KMS-11 (cell line): ENCODE data around the gene BAIAP2.

Source experiments
- H2AFZ ChIP-seq: fragments of 200-600 bp; sonication (generic); 2 replicates; pipeline ENCODE4 v1.6.1; 2016; ENCODE audit warnings: antibody characterized with exemption, mixed run types, low read depth
- H3K27ac ChIP-seq: fragments of 200-600 bp; sonication (generic); 2 replicates; pipeline ENCODE4 v1.6.1; 2016; ENCODE audit warnings: mild to moderate bottlenecking, mixed run types
- H3K27me3 ChIP-seq: fragments of 200-600 bp; sonication (generic); 2 replicates; pipeline ENCODE4 v1.6.1; 2017; ENCODE audit warnings: mild to moderate bottlenecking, low read depth, mixed run types, moderate library complexity; ENCODE audit not compliant: insufficient read depth
- H3K36me3 ChIP-seq: fragments of 200-600 bp; sonication (generic); 2 replicates; pipeline ENCODE4 v1.6.1; 2017; ENCODE audit warnings: mild to moderate bottlenecking, mixed run types; ENCODE audit not compliant: insufficient read depth
- H3K4me1 ChIP-seq: fragments of 200-600 bp; sonication (generic); 2 replicates; pipeline ENCODE4 v1.6.1; 2016; ENCODE audit warnings: mild to moderate bottlenecking, low read depth, mixed run types; ENCODE audit not compliant: poor library complexity, severe bottlenecking
- H3K4me2 ChIP-seq: fragments of 200-600 bp; sonication (generic); 2 replicates; pipeline ENCODE4 v1.7.0; 2016; ENCODE audit warnings: mild to moderate bottlenecking, mixed run types
- H3K4me3 ChIP-seq: fragments of 200-600 bp; sonication (generic); IDR thresholded peaks from 2 replicates; pipeline ENCODE4 v1.6.1; 2017; ENCODE audit warnings: low read depth, low read length, mixed read lengths; ENCODE audit not compliant: insufficient read depth
- H3K79me2 ChIP-seq: fragments of 200-600 bp; sonication (generic); 2 replicates; pipeline ENCODE4 v1.6.1; 2016; ENCODE audit warnings: low read depth, mixed run types; ENCODE audit not compliant: insufficient read depth
- H3K9ac ChIP-seq: fragments of 200-600 bp; sonication (generic); 2 replicates; pipeline ENCODE4 v1.6.1; 2016; ENCODE audit warnings: mild to moderate bottlenecking, mixed run types
- H4K20me1 ChIP-seq: fragments of 200-600 bp; sonication (generic); 2 replicates; pipeline ENCODE4 v1.6.1; 2016; ENCODE audit warnings: mild to moderate bottlenecking, mixed run types; ENCODE audit not compliant: insufficient read depth
- TF ChIP-seq, protein P1 (sequence below): fragments of 200-600 bp; sonication (generic); conservative IDR thresholded peaks from 2 replicates; pipeline ENCODE4 v1.6.1; 2017; ENCODE audit warnings: low read depth, mild to moderate bottlenecking, antibody characterized with exemption, low read length, moderate library complexity, mixed read lengths

Gene BAIAP2

DNA sequence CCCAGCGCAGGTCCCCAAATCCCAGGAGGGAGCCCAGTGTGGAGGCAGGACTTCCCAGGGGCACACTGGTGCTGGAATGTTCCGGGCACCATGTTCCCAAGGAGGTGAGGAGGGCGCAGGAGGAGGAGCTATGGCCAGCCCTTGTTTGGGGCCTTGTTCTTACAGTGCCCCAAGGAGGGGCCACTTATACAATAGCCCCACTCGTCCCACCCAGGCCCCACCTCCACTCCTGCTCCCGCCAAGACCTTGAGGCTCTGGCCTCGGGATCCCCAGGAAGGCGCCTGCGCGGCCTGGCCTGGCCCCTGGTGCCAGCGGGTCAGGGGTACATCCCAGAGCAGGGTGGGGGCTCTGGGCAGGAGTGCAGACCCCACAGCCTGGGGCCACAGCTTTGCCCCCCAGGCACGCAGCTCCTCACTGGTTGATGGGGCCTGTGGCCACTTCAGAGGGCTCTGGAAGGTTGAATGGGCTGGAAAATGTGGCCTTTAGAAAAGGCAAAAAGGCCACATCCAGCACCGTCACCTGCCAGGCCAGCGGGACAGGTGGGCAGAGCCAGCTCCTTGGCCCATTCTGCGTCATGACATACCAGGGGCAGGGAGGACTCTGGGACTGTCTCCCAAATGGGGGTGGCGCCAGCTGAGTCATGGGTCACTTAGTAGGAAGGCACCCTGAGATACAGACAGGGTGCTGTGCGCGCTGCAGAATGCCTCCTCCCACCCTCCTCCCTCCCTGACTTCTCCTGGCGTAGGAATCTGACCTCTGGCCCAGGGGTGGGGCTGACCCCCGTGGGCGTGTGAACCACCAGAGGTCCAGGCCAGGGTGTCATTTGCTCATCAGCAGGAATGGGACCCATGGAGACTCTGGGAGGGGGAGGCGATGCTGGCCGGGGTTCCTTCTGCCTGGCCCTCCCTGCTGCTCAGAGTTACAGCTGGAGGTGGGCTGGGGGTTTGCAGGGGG lies 98.1 kb downstream of the BAIAP2 start:
- Histone ChIP-seq H2AFZ (no peak overlapping the region), H3K27me3 (peaks cover 90% of the 10 kb centered on the region), H3K9ac (no peak overlapping the region), H3K27ac (no peak overlapping the region), H4K20me1 (no peaks in the 10 kb centered on the region), H3K4me3 (no peak overlapping the region), H3K4me1 (no peaks in the 10 kb centered on the region), H3K79me2 (no peaks in the 10 kb centered on the region), H3K36me3 (no peaks in the 10 kb centered on the region), H3K4me2 (no peak overlapping the region)
- TF ChIP-seq, protein P1, sequence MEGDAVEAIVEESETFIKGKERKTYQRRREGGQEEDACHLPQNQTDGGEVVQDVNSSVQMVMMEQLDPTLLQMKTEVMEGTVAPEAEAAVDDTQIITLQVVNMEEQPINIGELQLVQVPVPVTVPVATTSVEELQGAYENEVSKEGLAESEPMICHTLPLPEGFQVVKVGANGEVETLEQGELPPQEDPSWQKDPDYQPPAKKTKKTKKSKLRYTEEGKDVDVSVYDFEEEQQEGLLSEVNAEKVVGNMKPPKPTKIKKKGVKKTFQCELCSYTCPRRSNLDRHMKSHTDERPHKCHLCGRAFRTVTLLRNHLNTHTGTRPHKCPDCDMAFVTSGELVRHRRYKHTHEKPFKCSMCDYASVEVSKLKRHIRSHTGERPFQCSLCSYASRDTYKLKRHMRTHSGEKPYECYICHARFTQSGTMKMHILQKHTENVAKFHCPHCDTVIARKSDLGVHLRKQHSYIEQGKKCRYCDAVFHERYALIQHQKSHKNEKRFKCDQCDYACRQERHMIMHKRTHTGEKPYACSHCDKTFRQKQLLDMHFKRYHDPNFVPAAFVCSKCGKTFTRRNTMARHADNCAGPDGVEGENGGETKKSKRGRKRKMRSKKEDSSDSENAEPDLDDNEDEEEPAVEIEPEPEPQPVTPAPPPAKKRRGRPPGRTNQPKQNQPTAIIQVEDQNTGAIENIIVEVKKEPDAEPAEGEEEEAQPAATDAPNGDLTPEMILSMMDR: no peak

DNA sequence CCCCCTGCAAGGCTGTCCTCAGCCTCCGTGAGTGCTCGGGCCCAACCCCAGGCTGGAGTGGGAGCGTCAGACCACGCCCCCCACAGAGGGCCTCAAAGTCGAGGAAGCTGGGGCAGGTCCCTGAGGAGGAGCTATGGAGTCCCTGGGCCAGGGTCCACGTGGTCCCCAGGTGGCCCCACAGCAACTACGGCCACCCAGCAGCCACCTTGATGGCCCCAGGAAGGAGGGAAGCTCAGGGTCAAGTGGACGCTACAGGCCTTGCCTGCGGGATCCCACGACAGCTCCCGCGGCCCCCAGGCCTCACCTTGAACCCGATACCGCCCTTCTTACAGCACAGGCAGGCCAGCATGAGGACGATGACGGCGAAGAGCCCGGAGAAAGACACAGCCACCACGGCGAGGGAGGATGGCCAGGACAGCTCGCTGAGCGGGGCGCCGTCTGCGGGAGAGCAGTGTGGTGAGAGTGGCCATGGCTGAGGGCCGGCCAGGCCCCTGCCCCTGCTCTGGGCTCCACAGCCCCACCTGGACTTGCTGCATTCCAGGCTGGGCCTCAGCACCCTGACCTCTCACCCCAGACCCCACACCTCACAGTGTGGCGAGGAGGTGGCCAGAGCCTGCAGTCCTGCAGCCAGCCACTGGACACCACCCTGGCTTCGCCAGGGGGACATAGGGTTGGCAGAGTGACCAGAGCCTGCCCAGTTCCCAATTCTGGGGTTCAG lies 99.3 kb downstream of the BAIAP2 start:
- H3K4me1 ChIP-seq: no peaks in the 10 kb centered on the region
- H3K27ac ChIP-seq: no peak overlapping the region
- H2AFZ ChIP-seq: no peak overlapping the region
- TF ChIP-seq, protein P1: no peak
- no peaks in the 10 kb centered on the region for H3K36me3 ChIP-seq
- no peak overlapping the region for H3K4me3 ChIP-seq
- no peak overlapping the region for H3K4me2 ChIP-seq
- H3K9ac ChIP-seq: no peak overlapping the region
- H3K27me3 ChIP-seq: peaks cover 84% of the 10 kb centered on the region
- no peaks in the 10 kb centered on the region for H4K20me1 ChIP-seq
- H3K79me2 ChIP-seq: no peaks in the 10 kb centered on the region

DNA sequence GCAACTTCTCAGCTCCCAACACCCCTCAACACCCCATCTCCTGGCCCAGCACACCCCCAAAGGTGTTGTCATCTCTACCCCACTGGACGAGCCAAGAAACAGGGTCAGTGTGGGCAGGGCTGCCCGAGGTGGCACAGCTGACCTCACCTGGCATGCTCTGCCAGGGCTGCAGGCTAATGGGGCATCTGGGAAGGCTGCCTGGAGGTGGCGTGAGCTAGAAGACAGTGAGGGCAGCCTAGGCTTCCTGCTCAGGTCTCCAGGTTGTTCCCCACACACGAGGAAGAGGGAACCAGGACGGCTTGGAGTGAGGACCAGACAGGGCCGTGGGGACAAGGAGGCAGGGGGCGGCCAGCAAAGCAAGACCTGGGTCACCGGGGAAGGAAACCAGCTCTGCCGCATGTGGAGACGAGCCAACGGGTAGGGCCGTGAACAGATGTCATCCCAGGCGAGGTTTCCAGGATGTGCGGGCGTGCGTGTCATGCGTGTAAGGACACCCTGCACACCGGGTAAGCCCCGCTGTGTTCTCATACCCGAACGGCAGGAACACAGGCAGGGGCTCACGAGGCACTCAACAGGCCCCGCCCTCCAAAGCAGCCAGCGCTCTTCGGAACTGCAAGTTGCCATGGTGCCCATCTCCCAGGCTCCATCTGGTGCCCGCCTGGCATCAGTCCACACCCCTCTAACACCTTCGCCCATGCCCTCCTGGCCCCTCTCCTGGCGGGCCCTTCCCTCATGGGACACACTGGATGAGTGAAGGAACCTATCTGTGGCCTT lies 100.7 kb downstream of the BAIAP2 start:
- no peaks in the 10 kb centered on the region for H3K36me3 ChIP-seq
- H3K4me2 ChIP-seq: no peak overlapping the region
- H3K27ac ChIP-seq: no peak overlapping the region
- H2AFZ ChIP-seq: no peak overlapping the region
- H4K20me1 ChIP-seq: no peaks in the 10 kb centered on the region
- no peaks in the 10 kb centered on the region for H3K79me2 ChIP-seq
- TF ChIP-seq, protein P1: no peak
- H3K4me3 ChIP-seq: no peak overlapping the region
- no peak overlapping the region for H3K9ac ChIP-seq
- no peaks in the 10 kb centered on the region for H3K4me1 ChIP-seq
- H3K27me3 ChIP-seq: peaks cover 83% of the 10 kb centered on the region

- no peak overlapping the region for H3K4me2 ChIP-seq
These were observed 101.4 kb downstream of the BAIAP2 start for GRCh38 chr17:81136366-81136765.

More at GRCh38 chr17:81136366-81136765, 101.4 kb downstream of the BAIAP2 start:
- peaks cover 81% of the 10 kb centered on the region for H3K27me3 ChIP-seq
- no peak overlapping the region for H3K4me3 ChIP-seq
- H4K20me1 ChIP-seq: no peaks in the 10 kb centered on the region
- no peak overlapping the region for H2AFZ ChIP-seq
- TF ChIP-seq, protein P1: no peak
- no peaks in the 10 kb centered on the region for H3K36me3 ChIP-seq
- H3K27ac ChIP-seq: no peak overlapping the region
- no peaks in the 10 kb centered on the region for H3K79me2 ChIP-seq
- H3K4me1 ChIP-seq: no peaks in the 10 kb centered on the region
- no peak overlapping the region for H3K9ac ChIP-seq
